GM21717 (cell line): ENCODE data around the gene MRPL54.
"Not testable (repeated sequence)": the region's sequence is repeated elsewhere in the genome, so short reads cannot be mapped to it uniquely, and the experiment has no call there.

Experiments
- ATAC-seq: cut with Tn5 transposase; IDR thresholded peaks from one replicate; pipeline ENCODE4 v1.9.1; 2021; ENCODE audit warnings: mild to moderate bottlenecking, moderate library complexity; ENCODE audit not compliant: unreplicated experiment

The MRPL54 gene

GRCh38 chr19:3807574-3808354 is 45.3 kb downstream of the MRPL54 start:
- no peak for ATAC-seq

- ATAC-seq = no peak
Measured at GRCh38 chr19:3808420-3809143, 46.1 kb downstream of the MRPL54 start.

- ATAC-seq = no peak
Measured at GRCh38 chr19:3809881-3810707, 47.6 kb downstream of the MRPL54 start.

GRCh38 chr19:3810708-3811355 is 48.4 kb downstream of the MRPL54 start:
- ATAC-seq = no peak

GRCh38 chr19:3813473-3814392 is 51.3 kb downstream of the MRPL54 start:
- ATAC-seq = no peak

GRCh38 chr19:3814648-3815047 is 52.2 kb downstream of the MRPL54 start:
- ATAC-seq = no peak

GRCh38 chr19:3816148-3816547 is 53.7 kb downstream of the MRPL54 start:
- ATAC-seq = not testable (repeated sequence)

GRCh38 chr19:3816566-3817218 is 54.2 kb downstream of the MRPL54 start:
- no peak for ATAC-seq
